GM18511 (cell line): ENCODE results near the gene DUSP19.
"Not testable (repeated sequence)": the region's sequence is repeated elsewhere in the genome, so short reads cannot be mapped to it uniquely, and the experiment has no call there.

Source experiments
- ATAC-seq: cut with Tn5 transposase; IDR thresholded peaks from one replicate; pipeline ENCODE4 v1.9.1; 2021; ENCODE audit warnings: mild to moderate bottlenecking, moderate library complexity; ENCODE audit not compliant: unreplicated experiment

DUSP19 gene

GRCh38 chr2:183078464-183079138 is at the start of gene DUSP19:
DUSP19 (plus strand) TSS chr2:183078747; CDS start chr2:183078934, 187 bp downstream.
- ATAC-seq: peak; percentile 92

- no peak for ATAC-seq
Observed at GRCh38 chr2:183029219-183029618, 49.3 kb upstream of the DUSP19 start.

GRCh38 chr2:183031911-183032794 is 46.4 kb upstream of the DUSP19 start:
- ATAC-seq: no peak

- ATAC-seq: no peak
Observed at GRCh38 chr2:183033951-183034350, 44.6 kb upstream of the DUSP19 start.

- no peak for ATAC-seq
Observed at GRCh38 chr2:183034806-183035205, 43.7 kb upstream of the DUSP19 start.

GRCh38 chr2:183035298-183035953 is 43.1 kb upstream of the DUSP19 start:
- ATAC-seq: no peak

- peak; percentile 59 for ATAC-seq
Observed at GRCh38 chr2:183035954-183036669, 42.4 kb upstream of the DUSP19 start.

GRCh38 chr2:183037074-183037552 is 41.4 kb upstream of the DUSP19 start:
- no peak for ATAC-seq

GRCh38 chr2:183037553-183038340 is 40.8 kb upstream of the DUSP19 start:
- ATAC-seq: peak; percentile 43

GRCh38 chr2:183038341-183039300 is 39.9 kb upstream of the DUSP19 start, which contains the start of gene NCKAP1:
NCKAP1 (minus strand) TSS chr2:183038457; CDS start chr2:183038099, 358 bp downstream.
- ATAC-seq: peak; percentile 79

GRCh38 chr2:183040604-183041003 is 37.9 kb upstream of the DUSP19 start:
- no peak for ATAC-seq

- ATAC-seq: not testable (repeated sequence)
Observed at GRCh38 chr2:183043580-183043979, 35.0 kb upstream of the DUSP19 start.

- ATAC-seq: not testable (repeated sequence)
Observed at GRCh38 chr2:183047486-183048125, 30.9 kb upstream of the DUSP19 start.

GRCh38 chr2:183049420-183049819 is 29.1 kb upstream of the DUSP19 start:
- ATAC-seq: no peak

- ATAC-seq: peak; percentile 59
Observed at GRCh38 chr2:183057333-183057985, 21.1 kb upstream of the DUSP19 start.

- no peak for ATAC-seq
Observed at GRCh38 chr2:183059561-183059960, 19.0 kb upstream of the DUSP19 start.

GRCh38 chr2:183060571-183061231 is 17.8 kb upstream of the DUSP19 start:
- no peak for ATAC-seq
